Middle frontal gyrus (tissue), 1 donor: ENCODE measurements around the gene VSTM4.

Experiments used
- DNase-seq: peaks from one replicate; pipeline ENCODE4 v3.0.0-alpha.2; 2015; ENCODE audit warnings: low spot score; ENCODE audit errors: extremely low spot score

The VSTM4 gene

DNA sequence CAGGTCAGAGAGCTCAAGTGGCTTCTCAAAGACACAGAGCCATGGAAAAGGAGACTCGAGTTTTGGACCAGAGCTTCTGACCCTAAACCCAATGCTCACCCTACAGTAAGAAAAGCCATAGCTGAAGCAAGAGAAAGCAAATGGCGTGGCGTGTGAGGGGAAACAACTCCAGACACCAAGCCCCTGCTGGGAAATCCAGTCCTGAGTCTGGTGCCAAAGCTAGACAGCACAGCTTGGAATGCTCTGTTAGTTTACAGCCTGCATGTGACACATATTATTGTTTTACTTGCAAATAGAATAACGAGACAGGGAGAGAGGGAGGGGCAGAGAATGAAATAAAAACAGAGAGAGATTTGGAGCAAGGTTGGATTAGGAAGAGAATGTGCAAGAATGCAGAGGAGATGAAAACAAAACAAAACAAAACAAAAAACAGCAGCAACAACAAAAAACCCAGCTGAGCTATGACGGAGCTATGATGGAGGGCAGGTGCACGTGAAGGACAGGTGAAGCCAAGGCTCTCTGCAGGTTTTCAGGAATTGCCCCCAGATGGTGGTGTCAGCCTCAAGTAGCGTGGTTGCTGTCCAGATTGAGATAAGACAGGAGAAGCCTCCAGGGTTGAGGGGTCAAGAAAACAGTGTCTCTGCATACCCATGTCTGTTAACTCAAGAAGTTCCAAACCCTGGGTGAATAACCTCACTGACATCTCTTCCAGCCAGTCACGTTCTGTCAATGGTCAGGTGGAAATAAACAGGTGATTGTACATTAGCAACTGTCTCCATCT lies 105.9 kb downstream of the VSTM4 start:
- DNase-seq = no peak

DNA sequence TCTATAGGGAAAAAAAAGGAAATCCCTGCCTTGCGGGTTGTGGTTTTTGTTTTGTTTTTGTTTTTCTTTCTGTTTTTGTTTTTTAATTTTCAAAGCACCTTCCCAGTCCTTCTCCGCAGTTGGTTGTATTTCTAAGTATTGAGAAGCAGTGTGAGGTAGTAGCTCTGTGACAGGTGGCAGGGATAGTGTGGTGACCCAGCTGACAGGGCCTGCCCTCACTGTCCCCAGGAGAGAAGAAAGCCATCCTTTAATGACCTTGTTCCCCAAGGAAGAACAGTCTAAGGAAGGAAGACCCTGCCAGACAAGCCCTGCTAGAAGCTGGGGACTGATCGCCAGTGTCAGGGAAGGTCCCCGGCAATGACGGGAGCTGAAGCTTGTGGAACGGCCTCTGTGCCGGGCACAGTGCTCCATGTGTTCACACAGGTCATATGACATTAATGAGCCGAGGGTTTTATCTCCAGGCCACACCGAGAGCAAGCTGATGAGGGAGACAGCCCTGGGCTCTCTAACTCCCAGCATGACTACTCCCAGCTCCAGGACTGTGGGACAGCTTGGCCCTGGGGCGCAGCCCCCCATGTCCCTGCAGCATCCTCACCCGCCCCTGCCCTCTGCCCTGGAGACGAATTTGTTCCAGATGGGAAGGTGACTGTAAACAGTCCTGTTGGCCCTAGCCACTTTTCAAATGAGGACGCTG lies 106.7 kb downstream of the VSTM4 start:
- DNase-seq = no peak

DNA sequence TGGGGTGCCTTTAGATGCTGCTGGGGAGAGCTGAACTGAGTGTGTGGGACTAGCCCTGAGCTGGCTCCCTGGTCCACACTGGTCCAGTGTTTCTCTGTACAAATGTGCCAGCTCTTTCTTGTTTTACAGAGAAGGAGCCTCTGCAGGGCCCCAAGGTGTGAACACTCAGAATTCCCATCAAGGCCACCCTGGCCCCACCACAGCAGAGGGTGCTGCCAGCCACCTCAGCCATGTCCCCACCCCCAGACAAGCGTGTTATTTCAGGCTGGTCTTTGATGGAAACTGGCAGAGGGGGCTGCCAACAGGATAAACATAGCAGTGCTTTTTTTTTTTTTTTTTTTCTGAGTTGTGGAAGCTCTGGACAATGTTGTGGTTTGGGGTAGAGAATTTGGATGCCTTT lies 107.2 kb downstream of the VSTM4 start:
- no peak for DNase-seq

DNA sequence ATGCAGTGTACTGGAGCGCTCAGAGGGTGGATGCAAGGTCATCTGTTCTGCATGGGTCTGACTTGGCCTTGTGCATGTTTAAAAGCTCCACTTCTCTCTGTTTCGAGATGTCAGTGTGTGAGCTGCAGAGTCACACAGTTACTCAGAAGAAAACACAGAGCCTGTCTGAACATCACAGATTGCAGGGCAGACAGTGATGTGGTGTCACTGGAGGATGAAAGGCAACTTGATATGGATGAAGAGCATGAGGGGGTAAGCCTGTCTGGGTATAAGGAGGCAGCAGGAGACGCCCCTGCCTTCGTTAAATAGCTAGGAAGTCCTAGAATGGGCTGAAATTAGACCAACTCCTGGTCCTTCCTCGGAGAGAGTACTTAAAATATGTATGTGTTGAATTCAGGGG lies 108.2 kb downstream of the VSTM4 start:
- DNase-seq = no peak

DNA sequence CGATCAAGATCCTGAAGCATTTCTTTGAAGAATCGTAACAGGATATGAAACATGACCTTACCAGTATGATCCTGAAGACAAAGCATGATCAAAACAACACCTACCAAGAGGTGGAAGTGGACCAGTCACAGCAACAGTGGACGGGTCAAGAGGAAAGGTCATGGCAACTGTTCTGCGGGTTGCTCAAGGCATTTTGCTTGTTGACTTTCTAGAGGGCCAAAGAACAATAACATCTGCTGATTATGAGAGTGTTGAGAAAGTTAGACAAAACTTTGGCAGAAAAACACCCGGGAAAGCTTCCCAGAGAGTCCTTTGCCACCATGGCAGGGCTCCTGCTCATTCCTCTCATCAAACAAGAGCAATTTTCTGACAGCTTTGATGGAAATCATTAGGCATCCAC lies 110.1 kb downstream of the VSTM4 start:
- DNase-seq = no peak

DNA sequence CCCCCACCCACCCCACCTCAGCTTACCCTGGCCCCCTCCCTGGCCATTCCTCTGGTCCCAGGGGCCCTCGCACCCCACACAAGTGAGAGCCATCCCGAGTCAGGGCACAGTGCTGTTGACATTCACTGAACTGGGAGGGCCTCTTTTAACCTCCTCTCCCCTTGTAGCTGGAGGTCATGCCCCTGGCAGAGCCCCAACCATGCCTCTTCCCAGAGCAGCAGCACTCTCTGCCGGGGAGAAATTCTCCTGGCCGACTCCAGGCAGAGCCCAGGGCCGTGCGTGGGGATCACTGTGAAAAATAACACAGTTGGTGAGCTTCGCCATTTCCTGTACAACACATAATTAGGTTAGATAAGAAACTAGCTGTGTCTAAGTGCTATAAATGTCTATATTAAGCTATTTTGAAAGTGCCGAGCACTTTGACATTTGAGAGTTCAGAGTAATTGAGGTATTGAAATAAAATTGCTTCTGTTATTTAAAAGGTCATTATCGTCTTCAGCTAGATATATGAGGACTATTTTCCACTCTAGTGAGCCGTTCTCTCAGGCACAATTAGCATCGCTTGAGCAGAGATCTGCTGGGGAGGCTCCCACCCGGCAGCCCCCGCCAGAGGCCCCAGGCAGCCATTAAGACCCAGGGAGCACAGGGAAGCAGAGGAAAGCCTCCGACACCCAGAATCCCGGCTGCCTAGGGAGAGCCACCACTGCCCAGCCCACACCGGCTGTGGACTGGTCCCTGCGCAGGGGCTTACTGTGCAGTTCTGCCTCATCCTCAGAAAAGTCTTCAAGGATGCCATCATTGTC lies 113.3 kb downstream of the VSTM4 start:
- no peak for DNase-seq

DNA sequence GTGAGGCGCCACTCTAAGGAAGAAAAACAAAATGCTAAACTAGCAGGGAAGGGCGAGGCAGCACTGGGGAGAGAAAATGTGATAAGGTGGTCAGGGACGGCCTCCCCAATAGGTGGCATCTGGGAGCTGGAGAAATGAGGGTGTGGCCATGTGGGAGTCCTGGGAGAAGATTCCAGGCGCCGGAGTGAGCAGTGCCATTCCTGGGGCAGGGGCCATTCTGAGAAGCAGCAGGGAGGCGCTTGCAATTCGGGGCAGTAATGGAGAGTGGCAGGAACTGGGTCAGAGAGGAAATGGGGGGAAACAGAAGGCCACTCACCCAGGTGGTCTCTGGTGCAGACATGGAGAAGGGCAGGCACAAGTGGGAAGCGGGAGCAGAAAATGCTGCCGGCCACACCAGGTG lies 113.9 kb downstream of the VSTM4 start:
- DNase-seq = no peak

DNA sequence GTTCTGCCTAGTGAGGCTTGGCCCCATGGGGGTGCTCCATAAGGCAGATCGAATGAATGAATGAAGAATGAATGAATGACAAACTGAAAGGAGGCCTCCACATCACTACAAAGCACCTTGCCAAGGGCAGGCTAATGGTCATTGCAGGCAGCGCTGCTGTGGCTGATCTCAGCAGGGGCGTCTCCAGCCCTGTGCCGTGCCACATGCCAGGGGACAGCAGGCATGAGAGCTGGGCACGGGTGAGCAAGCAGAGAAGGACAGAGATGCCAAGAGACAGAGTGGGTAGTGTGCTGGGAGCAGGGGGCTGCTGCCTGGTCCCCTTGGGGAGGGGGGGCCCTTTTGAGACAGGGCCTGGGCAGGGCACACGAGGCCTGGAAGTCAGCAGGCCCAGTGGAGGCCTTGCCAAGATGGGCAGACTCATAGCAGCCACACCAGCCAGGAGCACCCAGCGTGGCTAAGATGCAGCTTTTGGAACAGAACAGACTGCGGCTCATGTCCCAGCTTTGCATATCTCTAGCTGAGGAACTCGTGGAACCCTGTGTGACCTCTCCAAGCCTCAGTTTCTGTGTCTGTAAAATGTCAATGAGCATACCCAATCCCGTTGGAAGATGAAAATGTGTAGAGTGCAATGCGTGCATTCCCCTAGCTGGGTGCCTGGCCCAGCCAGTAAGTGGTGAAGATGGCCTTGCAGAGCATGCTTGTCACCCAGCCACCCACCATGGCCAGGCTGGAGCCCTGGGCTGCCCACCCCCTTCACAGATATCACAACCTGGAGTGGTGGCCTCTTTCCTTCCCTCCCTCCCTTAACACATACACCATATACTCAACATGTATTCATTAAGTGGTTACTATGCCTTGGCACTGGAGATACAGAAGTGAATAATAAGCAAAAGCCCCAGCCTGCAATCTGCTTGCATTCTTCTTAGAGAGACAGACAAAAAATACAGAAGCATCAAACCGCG lies 114.6 kb downstream of the VSTM4 start:
- no peak for DNase-seq

DNA sequence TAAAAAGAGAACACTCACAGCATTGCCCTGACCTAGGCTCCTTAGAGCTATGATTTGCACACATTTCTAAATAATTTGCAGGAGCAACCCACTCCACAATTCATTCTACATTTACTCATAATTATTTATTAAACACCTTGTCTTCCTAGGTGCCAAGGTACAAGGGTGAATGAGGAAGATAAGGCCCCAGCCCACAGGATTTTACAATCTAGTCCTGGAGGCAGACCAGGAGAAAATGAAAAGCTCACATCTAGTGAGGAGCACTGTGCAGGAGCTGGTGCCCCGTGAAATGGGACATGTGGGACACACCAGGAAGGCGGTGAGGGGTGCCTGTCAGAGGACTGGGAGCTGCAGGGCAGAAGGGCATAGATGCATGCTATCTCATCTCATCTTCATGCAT lies 116.0 kb downstream of the VSTM4 start:
- DNase-seq = no peak

DNA sequence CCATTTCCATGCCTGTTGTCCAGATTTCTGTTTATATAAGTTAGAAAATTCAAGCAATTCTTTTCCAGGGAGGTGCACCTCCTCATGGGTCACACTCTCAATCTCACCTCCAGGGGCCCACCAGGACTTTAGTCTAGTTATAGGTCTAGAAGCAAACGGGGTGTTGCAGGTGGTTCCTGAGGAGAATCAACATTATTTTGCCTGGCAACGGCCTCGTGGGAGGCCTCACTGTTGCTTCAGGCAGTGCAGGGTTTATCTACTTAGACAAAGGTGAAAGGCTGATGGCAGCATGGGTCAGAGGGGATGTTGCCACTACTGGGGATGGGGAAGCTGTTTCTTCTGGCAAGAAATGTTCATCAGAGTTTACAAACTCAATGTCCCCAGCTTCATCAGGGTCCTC lies 119.0 kb downstream of the VSTM4 start:
- DNase-seq = no peak

DNA sequence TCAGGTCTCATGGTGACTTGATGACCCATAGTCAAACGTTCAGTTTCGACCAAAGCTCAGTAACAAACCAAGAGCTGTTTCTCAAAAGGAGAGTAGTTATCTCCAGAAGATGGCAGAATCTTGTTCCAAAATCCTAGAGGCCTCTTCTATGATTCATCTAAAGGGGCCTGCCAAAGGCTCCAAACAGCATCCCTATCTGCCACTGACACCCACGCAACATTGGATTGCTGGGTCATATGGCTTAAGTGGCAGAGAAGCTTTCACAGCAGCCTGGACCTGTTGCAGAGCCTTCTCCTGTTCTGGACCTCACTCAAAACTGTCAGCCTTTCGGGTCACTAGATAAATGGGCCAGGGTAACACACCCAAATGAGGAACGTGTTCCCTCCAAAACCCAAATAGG lies 121.7 kb downstream of the VSTM4 start:
- DNase-seq = no peak

DNA sequence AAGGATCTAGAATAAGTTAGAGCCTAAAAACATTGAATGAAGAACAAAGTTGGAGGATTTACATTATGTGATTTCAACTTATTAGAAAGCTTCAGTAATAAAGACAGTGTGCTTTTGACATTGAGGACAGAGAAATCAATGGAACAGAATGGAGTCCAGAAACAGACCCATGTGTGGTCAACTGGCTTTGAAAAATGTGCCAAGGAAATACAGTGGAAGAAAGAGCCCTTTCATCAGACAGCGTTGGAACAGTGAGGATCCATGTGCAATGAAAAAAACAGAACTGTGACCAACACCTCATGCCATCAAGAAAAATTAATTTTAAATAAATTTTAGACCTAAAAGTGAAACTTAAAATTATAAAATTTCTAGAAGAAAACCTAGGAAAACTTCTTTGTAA lies 125.1 kb downstream of the VSTM4 start:
- DNase-seq = no peak

DNA sequence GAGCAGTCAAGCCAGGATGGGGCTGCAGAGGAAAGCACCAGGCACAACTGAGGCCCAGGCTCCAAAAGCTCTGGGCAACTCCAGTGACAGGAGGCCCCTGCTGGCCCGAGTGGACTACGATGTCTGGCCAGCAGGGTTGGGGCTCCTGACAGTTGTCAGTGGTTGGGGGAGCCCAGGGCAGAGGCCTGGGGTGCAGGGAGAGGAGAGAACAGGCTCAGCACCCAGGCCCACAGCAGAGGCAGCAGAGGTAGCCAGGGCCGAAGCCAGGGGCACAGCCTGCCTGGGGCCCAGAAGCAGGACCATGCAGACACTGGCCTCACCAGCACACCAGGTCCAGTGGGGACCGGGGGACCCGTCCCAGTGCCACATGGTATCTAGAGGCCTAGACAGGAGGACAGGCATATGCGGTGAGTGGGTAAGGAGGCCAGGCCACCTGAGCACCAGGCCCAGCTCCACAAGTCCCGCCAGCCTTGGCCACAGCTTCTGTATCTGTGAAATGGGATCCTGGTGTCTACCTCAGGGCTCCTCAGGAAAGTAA lies 129.6 kb downstream of the VSTM4 start:
- no peak for DNase-seq

DNA sequence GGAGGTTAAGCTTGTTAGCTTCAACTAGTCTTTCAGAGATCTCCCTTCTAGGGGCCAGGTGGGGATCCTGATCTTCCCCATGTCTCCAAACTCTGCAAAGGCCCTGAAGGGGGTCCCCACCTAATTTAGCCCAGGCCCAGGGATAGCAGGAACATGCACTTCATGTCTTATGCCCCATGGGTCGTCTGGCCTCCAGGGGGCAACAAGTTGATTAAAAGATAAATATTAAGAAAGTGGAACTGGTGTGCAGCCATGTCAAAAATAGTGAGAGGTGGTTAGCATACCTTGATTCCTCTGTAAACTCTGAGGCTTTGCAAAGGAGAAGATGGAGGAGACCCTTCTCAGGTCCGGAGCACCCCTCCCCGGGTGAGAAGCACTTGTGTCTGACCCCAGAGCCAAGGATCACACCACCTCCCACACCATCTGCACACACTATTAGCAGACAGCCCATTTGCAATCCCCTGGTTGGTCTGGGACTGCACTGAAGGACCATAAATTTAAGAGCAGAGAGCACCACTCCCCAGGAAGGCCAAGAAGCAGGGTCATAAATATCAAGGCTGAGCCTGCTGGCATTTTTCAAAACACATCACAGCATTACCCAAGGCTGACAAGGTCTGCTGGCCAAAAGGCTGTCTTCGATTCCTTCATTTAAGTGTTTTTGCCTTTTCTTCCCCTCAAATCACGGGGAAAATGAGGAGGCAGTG lies 131.5 kb downstream of the VSTM4 start:
- no peak for DNase-seq

DNA sequence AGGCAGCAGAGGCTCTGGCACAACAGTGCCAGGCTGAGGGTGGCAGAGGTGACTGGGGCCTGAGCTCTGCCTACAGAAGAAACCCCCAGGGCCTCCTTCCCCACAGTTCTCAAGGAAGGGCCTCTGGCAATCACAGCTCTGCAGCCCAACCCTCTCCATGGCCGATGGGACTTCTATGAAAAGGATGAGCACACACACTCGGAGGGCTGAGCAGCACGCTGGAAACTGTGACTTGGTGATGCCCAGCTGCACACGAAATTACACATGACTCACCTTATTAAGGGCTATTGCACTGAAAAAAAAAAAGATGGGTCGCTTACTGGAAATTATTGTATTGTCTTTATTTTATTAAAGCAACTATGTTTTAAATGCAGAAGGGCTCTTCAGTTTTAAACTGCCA lies 132.7 kb downstream of the VSTM4 start:
- DNase-seq = no peak

DNA sequence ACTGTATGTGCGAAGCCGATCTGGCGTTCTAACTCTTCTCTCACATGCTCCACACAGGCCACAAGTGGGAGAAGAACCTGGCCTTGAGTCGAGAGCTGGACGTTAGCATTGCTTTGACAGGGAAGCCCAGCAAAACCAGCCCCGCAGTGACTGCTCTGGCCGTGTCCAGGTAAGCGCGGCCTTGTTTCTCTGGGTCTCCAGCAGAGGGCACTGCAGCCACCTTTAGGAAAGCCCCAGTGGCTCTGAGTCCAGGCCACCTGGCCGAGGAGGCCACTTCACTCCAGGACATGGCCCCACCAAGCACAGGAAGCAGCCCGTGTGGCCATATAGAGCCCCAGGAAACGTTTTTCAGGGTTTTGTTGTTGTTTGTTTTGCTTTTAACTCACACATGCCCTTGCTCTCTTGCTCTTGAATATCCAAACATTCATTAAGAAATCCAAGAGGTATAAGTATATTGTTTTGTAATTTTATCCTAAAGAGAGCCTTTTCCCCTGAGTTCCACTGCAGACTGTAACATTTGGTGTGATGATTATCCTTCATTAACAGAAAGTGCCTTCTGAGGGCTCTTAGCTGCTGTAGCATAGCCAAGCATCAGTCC lies 133.9 kb downstream of the VSTM4 start:
- DNase-seq = no peak

DNA sequence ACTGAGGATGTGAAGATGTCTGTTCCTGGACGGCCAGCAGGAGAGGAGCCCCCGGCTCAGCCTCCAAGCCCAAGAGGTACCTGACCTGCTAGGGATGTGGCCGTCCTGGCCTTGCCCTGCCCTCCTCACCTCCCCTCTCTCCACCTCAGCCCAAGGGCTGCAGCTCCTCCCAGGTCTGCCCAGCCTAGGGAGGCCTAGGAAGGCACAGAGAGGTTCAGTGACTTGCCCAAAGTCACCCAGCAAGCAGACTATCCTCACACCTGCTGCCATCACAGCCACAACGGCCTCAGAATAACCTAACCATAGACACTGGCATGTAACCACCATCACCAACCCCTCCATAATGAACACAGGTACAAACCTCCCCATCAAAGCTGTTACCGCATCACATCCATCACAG lies 137.0 kb downstream of the VSTM4 start:
- DNase-seq = no peak

DNA sequence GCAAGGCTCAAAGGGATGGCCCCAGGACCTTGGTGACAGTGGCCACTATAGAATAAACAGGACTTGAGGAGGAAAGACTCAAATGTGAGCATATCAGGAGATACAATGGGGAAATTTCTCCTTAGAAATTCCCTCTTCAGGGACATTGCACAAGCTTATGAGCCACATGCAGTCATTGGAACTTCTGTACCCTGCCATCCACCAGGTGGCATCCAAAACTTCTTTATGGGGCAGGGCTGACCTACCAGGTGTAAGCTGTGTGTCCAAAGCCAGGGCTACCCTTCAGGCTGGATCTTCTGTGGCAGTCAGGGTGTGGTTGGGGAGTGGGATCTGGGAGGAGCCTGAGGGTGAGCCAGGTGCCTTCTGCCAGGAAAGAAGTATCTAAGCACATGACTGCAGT lies 139.1 kb downstream of the VSTM4 start:
- no peak for DNase-seq

DNA sequence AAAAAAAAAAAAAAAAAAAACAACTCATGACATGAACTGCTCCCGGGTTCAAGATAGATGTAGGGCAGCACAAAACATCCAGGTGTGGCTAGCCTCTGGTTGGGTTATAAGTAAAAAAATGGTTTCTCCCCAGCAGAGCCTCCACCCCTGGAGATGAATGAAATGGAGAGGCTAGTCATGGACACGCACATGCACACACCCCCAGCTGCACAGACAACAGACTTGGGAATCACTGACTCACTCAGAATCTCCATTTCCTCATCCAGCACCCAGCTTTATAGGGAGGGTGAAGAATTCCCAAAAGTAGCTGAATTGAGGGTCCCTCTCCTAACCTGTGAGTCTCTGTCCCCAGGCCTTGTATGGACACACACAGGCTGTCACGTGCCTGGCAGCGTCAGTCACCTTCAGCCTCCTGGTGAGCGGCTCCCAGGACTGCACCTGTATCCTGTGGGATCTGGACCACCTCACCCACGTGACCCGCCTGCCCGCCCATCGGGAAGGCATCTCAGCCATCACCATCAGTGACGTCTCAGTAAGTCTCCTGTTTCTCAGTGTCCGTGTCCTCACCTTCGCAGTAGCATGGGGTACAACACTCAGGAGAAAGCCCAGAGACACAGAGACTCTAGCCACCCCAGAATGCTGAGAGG lies 140.7 kb downstream of the VSTM4 start:
- DNase-seq = no peak
